ENCODE data around the gene MACROD2. TPM values are rescaled to one million over a fixed set of nuclear protein-coding genes. Genes with fewer than 3 reads are reported as not detected.

MACROD2 gene
- total RNA-seq, 1 experiment from 2014 or later = 3.7 TPM

- Histone ChIP-seq H3K4me2 (ENCODE audit: low read length) (no peak overlapping the region), H3K9me2 (ENCODE audit: insufficient read depth) (no peaks in the 10 kb centered on the region), H2AFZ (ENCODE audit: low read depth, low read length, poor library complexity, severe bottlenecking) (no peak overlapping the region), H3K4me3 (replicated peaks in 1 of 2; ENCODE audit: low read depth in 1 of 2, low read length in 2 of 2) (no peak overlapping the region), H3K9me3 (ENCODE audit: control insufficient read depth in 1 of 2, insufficient read depth in 1 of 2, low read depth in 1 of 2, low read length in 2 of 2) (no peaks in the 10 kb centered on the region), H3K4me1 (ENCODE audit: control insufficient read depth in 1 of 2, insufficient read depth in 2 of 2, low read length in 2 of 2) (no peaks in the 10 kb centered on the region), H4K20me1 (ENCODE audit: insufficient read depth) (no peaks in the 10 kb centered on the region), H3K9ac (ENCODE audit: low read length) (no peak overlapping the region), H3K36me3 (ENCODE audit: control insufficient read depth in 1 of 2, insufficient read depth in 2 of 2, low read length in 2 of 2) (no peaks in the 10 kb centered on the region), H3K27me3 (ENCODE audit: insufficient read depth, low read length) (no peaks in the 10 kb centered on the region), H3K27ac (ENCODE audit: low read depth, low read length) (no peak overlapping the region), H3K79me2 (ENCODE audit: insufficient read depth, low read length) (no peaks in the 10 kb centered on the region)
- ATAC-seq (no peak), DNase-seq (ENCODE audit: low read depth, low spot score) (no peak)
- ChIA-PET RAD21 (ENCODE audit: low non-redundant PET in 1 of 2, low total read pairs in 2 of 2, uncharacterized antibody in 2 of 2, unreplicated experiment in 2 of 2) (no interaction called here), CTCF (no interaction called here), POLR2A (no interaction called here)
- intact Hi-C loops (cut with micrococcal nuclease) = no loop called here
- no peak for TF ChIP-seq RAD21 (IDR thresholded peaks at IDR 0.05; ENCODE audit: low read depth)
- TF ChIP-seq FOSL1 (IDR thresholded peaks at IDR 0.05; ENCODE audit: low read depth) = no peak
- no peak for TF ChIP-seq POLR2A (IDR thresholded peaks at IDR 0.05; ENCODE audit: borderline replicate concordance, extremely low read depth, insufficient read depth, insufficient read length)
- no peak for TF ChIP-seq SIN3A (IDR thresholded peaks at IDR 0.05; ENCODE audit: low read depth)
- BruUV-seq (replicated peaks) = no TSS peak
These were observed 1184.5 kb downstream of the MACROD2 start for GRCh38 chr20:15179781-15180180.

GRCh38 chr20:15185322-15185721 lies 1190.0 kb downstream of the MACROD2 start:
- Histone ChIP-seq H2AFZ (ENCODE audit: low read depth, low read length, poor library complexity, severe bottlenecking) (no peak overlapping the region), H3K4me2 (ENCODE audit: low read length) (no peak overlapping the region), H3K27me3 (ENCODE audit: insufficient read depth, low read length) (no peaks in the 10 kb centered on the region), H3K79me2 (ENCODE audit: insufficient read depth, low read length) (no peaks in the 10 kb centered on the region), H3K4me3 (replicated peaks in 1 of 2; ENCODE audit: low read depth in 1 of 2, low read length in 2 of 2) (no peak overlapping the region), H3K9ac (ENCODE audit: low read length) (no peak overlapping the region), H4K20me1 (ENCODE audit: insufficient read depth) (no peaks in the 10 kb centered on the region), H3K9me2 (ENCODE audit: insufficient read depth) (no peaks in the 10 kb centered on the region), H3K36me3 (ENCODE audit: control insufficient read depth in 1 of 2, insufficient read depth in 2 of 2, low read length in 2 of 2) (no peaks in the 10 kb centered on the region), H3K27ac (ENCODE audit: low read depth, low read length) (no peak overlapping the region), H3K9me3 (ENCODE audit: control insufficient read depth in 1 of 2, insufficient read depth in 1 of 2, low read depth in 1 of 2, low read length in 2 of 2) (no peaks in the 10 kb centered on the region), H3K4me1 (ENCODE audit: control insufficient read depth in 1 of 2, insufficient read depth in 2 of 2, low read length in 2 of 2) (no peaks in the 10 kb centered on the region)
- RAD21 ChIA-PET (ENCODE audit: low non-redundant PET in 1 of 2, low total read pairs in 2 of 2, uncharacterized antibody in 2 of 2, unreplicated experiment in 2 of 2) = no interaction called here
- CTCF ChIA-PET = no interaction called here
- POLR2A ChIA-PET = no interaction called here
- DNase-seq (ENCODE audit: low read depth, low spot score) = no peak
- BruUV-seq (replicated peaks) = no TSS peak
- intact Hi-C loops (cut with micrococcal nuclease) = no loop called here
- no peak for ATAC-seq
- TF ChIP-seq ATF3 (IDR thresholded peaks at IDR 0.05) (no peak), ZNF274 (IDR thresholded peaks at IDR 0.05; ENCODE audit: low read depth, low read length) (no peak), ZFX (IDR thresholded peaks at IDR 0.05) (no peak), CEBPB (IDR thresholded peaks at IDR 0.05; ENCODE audit: low read depth) (no peak), RAD21 (IDR thresholded peaks at IDR 0.05; ENCODE audit: low read depth) (no peak), EGR1 (IDR thresholded peaks at IDR 0.05; ENCODE audit: low read depth) (no peak), SIN3A (IDR thresholded peaks at IDR 0.05; ENCODE audit: low read depth) (no peak), FOSL1 (IDR thresholded peaks at IDR 0.05; ENCODE audit: low read depth) (no peak), ZBTB33 (IDR thresholded peaks at IDR 0.05; ENCODE audit: extremely low read depth, insufficient replicate concordance, low read length) (no peak), MAX (IDR thresholded peaks at IDR 0.05) (no peak)

Data from HCT116 (cell line).